Measurements from ENCODE around the gene MAMDC2. TPM values are rescaled to one million over a fixed set of nuclear protein-coding genes. Genes with fewer than 3 reads are reported as not detected.

The MAMDC2 gene
- total RNA-seq, 2 donors from 2014 or later, result 25.4 to 29.0 TPM

- TF ChIP-seq, protein P1, sequence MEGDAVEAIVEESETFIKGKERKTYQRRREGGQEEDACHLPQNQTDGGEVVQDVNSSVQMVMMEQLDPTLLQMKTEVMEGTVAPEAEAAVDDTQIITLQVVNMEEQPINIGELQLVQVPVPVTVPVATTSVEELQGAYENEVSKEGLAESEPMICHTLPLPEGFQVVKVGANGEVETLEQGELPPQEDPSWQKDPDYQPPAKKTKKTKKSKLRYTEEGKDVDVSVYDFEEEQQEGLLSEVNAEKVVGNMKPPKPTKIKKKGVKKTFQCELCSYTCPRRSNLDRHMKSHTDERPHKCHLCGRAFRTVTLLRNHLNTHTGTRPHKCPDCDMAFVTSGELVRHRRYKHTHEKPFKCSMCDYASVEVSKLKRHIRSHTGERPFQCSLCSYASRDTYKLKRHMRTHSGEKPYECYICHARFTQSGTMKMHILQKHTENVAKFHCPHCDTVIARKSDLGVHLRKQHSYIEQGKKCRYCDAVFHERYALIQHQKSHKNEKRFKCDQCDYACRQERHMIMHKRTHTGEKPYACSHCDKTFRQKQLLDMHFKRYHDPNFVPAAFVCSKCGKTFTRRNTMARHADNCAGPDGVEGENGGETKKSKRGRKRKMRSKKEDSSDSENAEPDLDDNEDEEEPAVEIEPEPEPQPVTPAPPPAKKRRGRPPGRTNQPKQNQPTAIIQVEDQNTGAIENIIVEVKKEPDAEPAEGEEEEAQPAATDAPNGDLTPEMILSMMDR (IDR thresholded peaks at IDR 0.05), result no peak
- Histone ChIP-seq H3K27ac (peak overlapping the region; percentile 60 to 66), H3K9me3 (no peaks in the 10 kb centered on the region), H3K4me1 (ENCODE audit: control insufficient read depth in 1 of 2, low read depth in 2 of 2) (peaks cover 9 to 47% of the 10 kb centered on the region in 2 donors), H3K36me3 (no peaks in the 10 kb centered on the region), H3K4me3 (no peak overlapping the region), H3K27me3 (replicated peaks; ENCODE audit: insufficient read depth) (no peaks in the 10 kb centered on the region)
- ATAC-seq (ENCODE audit: insufficient number of reproducible peaks, low FRiP score, low read depth), result no peak
- DNase-seq (ENCODE audit: low spot score), result no peak
Observed at GRCh38 chr9:70081120-70081495, 37.5 kb downstream of the MAMDC2 start.

GRCh38 chr9:70083429-70083828, 39.8 kb downstream of the MAMDC2 start:
- no peaks in the 10 kb centered on the region for H3K36me3 ChIP-seq
- ATAC-seq (ENCODE audit: insufficient number of reproducible peaks, low FRiP score, low read depth), result no peak
- H3K9me3 ChIP-seq, result no peaks in the 10 kb centered on the region
- TF ChIP-seq, protein P1 (IDR thresholded peaks at IDR 0.05), result no peak
- peaks cover 0 to 38% of the 10 kb centered on the region in 2 donors for H3K4me1 ChIP-seq (ENCODE audit: control insufficient read depth in 1 of 2, low read depth in 2 of 2)
- no peaks in the 10 kb centered on the region for H3K27me3 ChIP-seq (replicated peaks; ENCODE audit: insufficient read depth)
- no peak overlapping the region for H3K4me3 ChIP-seq
- DNase-seq (ENCODE audit: low spot score), result no peak
- H3K27ac ChIP-seq, result no peak overlapping the region

DNA sequence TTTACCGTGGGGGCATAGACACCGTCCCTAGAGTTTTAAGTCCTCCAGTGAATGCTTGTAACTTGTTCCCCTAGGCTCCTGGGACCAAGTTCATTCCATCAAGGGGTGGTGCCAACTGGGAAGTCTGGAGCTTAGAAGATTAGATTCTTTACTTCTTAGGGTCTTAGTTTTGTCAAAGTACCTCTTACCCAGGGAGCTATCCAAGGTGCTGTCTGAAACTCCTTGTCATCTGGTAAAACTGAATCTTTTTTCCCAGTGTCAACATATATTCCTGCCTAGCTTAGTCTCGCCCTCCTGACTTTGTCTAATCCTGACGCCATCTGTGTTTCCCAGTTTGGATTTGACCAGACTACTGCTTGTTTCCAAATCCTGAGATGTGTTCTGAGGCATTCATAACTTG, 41.6 kb downstream of the MAMDC2 start:
- Histone ChIP-seq H3K27me3 (replicated peaks; ENCODE audit: insufficient read depth) (no peaks in the 10 kb centered on the region), H3K4me1 (ENCODE audit: control insufficient read depth in 1 of 2, low read depth in 2 of 2) (peaks cover 0 to 26% of the 10 kb centered on the region in 2 donors), H3K27ac (no peak overlapping the region), H3K9me3 (no peaks in the 10 kb centered on the region), H3K4me3 (no peak overlapping the region), H3K36me3 (no peaks in the 10 kb centered on the region)
- no peak for DNase-seq (ENCODE audit: low spot score)
- ATAC-seq (ENCODE audit: insufficient number of reproducible peaks, low FRiP score, low read depth), result no peak
- TF ChIP-seq, protein P1 (IDR thresholded peaks at IDR 0.05), result no peak

DNA sequence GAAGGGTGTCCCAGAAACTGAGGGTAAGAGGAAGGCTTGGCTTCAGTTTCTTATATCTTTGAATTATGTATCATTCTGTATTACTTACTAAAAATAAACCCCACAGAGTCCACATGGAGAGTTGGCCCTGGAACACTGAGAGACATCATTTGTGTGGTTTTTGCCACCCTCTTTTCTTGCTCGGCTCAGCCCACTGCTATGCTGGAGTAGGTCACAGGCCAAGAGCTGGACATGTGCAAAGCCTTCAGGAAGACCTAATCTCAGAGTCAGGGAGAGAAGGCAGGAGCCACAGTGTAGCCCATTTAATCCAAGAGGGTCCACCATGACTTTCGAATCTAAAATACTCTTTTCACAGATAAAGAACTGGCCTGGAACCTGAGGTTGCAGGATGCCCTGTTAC, 47.5 kb downstream of the MAMDC2 start:
- ATAC-seq (ENCODE audit: insufficient number of reproducible peaks, low FRiP score, low read depth) (no peak), DNase-seq (ENCODE audit: low spot score) (no peak)
- H3K27me3 ChIP-seq (replicated peaks; ENCODE audit: insufficient read depth), result no peaks in the 10 kb centered on the region
- peaks cover 0 to 19% of the 10 kb centered on the region in 2 donors for H3K4me1 ChIP-seq (ENCODE audit: control insufficient read depth in 1 of 2, low read depth in 2 of 2)
- H3K9me3 ChIP-seq, result no peaks in the 10 kb centered on the region
- no peaks in the 10 kb centered on the region for H3K36me3 ChIP-seq
- TF ChIP-seq, protein P1 (IDR thresholded peaks at IDR 0.05), result no peak
- H3K27ac ChIP-seq, result no peak overlapping the region
- no peak overlapping the region for H3K4me3 ChIP-seq

DNA sequence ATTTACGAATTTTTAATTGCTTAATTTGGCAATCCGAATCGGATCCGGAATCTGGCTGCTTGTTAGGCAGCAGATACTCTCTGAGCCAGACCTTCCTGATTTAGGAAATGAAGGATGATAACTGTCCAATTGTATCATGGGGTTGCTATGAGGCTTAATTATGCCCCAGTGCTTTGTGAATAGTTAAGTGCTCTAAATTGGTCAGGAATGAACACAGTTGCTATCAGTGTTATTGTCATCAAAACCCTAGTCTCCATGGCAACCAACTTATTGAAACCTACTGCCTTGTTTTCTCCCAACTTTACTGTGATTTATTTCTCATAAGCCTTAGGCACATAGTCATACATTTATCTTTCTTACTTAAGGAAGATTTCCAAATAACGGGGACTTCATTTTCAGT, 47.9 kb downstream of the MAMDC2 start:
- no peak overlapping the region for H3K4me3 ChIP-seq
- H3K9me3 ChIP-seq, result no peaks in the 10 kb centered on the region
- DNase-seq (ENCODE audit: low spot score), result no peak
- H3K27ac ChIP-seq, result no peak overlapping the region
- no peaks in the 10 kb centered on the region for H3K27me3 ChIP-seq (replicated peaks; ENCODE audit: insufficient read depth)
- peaks cover 0 to 16% of the 10 kb centered on the region in 2 donors for H3K4me1 ChIP-seq (ENCODE audit: control insufficient read depth in 1 of 2, low read depth in 2 of 2)
- no peaks in the 10 kb centered on the region for H3K36me3 ChIP-seq
- TF ChIP-seq, protein P1 (IDR thresholded peaks at IDR 0.05), result no peak
- no peak for ATAC-seq (ENCODE audit: insufficient number of reproducible peaks, low FRiP score, low read depth)

Data from thoracic aorta (tissue), 2 donors.